Lower leg skin (tissue), 3 donors: ENCODE data around the gene ZDHHC6.

Source experiments
- POLR2A ChIP-seq, 2 donors: fragments of 450-650 bp; IDR thresholded peaks; one replicate each; pipeline ENCODE4 v1.6.1; 2016 to 2017; ENCODE audit warnings: antibody characterized with exemption in 2 of 2, mild to moderate bottlenecking in 1 of 2, moderate library complexity in 1 of 2
- TF ChIP-seq, protein P1 (sequence below), 3 donors: fragments of 450-650 bp; IDR thresholded peaks; one replicate each; pipeline ENCODE4 v1.5.1; 2016; ENCODE audit warnings: antibody characterized with exemption in 3 of 3, mild to moderate bottlenecking in 3 of 3, moderate library complexity in 2 of 3

GRCh38 chr10:112490545-112490944 lies 43.8 kb upstream of the ZDHHC6 start:
- TF ChIP-seq, protein P1, sequence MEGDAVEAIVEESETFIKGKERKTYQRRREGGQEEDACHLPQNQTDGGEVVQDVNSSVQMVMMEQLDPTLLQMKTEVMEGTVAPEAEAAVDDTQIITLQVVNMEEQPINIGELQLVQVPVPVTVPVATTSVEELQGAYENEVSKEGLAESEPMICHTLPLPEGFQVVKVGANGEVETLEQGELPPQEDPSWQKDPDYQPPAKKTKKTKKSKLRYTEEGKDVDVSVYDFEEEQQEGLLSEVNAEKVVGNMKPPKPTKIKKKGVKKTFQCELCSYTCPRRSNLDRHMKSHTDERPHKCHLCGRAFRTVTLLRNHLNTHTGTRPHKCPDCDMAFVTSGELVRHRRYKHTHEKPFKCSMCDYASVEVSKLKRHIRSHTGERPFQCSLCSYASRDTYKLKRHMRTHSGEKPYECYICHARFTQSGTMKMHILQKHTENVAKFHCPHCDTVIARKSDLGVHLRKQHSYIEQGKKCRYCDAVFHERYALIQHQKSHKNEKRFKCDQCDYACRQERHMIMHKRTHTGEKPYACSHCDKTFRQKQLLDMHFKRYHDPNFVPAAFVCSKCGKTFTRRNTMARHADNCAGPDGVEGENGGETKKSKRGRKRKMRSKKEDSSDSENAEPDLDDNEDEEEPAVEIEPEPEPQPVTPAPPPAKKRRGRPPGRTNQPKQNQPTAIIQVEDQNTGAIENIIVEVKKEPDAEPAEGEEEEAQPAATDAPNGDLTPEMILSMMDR (IDR thresholded peaks at IDR 0.05) = no peak
- no peak for TF ChIP-seq POLR2A (IDR thresholded peaks at IDR 0.05)
